NOMO-1 treated with DMSO at 0.1 percent for 48 hours (cell line): ENCODE measurements around the gene GABRA5.
"Not testable (repeated sequence)": the region's sequence is repeated elsewhere in the genome, so short reads cannot be mapped to it uniquely, and the experiment has no call there.

Experiments
- DNase-seq: peaks from one replicate; lab custom pipeline; 2025; ENCODE audit not compliant: unreplicated experiment; lab: John Stamatoyannopoulos, UW

GABRA5 gene

DNA sequence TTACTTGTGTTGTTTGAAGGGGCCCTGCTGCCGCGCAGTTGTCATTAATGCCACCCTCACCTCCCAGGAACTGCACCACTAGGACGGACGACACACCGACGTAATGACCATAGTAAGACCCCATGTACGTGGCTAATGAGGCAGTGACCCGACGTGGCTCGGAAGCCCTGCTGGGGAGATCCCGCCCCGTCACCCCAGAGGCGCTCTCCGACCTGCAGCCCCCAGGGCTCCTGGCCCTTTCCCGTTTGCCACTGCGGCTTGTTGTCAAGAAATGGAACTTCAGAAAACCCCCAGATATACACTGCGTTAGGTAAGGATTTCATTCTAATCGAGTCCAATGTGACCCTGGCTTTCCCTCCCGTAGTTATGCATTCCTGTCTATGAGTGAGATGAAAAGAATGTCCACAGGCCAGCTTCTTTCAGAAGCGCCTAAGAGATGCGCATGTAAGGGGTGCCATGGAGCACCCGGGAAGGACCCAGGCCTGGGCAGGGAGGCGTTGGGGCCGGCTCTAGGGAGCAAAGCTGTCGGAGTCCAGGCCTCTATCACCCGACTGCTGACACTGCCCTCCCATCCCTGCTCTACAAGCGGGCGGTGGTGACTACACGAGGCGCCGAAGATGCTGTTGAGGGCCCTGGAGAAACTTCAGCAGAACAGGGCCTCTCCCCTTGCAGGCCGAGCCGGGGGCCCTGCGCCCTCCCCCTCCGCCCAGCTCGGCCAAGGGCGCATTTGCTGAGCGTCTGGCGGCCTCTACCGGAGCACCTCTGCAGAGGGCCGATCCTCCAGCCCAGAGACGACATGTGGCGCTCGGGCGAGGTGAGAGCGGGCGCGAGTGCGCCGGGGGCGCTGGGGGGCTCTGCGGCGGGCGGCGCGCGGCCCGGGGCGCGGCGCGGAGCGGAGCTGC lies at the start of gene GABRA5:
Gene GABRA5 (plus strand): TSS at position 765 of the 902 bp plus-strand sequence. CDS start 2,187 bp downstream, outside the sequence.
- no peak for DNase-seq

DNA sequence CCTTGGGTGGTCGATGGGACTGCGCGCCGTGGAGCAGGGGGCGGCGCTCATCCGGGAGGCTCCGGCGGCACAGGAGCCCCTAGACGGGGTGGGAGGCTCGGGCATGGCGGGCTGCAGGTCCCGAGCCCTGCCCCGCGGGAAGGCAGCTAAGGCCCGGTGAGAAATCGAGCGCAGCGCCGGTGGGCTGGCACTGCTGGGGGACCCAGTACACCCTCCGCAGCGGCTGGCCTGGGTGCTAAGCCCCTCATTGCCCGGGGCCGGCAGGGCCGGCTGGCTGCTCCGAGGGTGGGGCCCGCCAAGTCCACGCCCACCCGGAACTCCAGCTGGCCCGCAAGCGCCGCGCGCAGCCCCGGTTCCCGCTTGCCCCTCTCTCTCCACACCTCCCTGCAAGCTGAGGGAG lies 35.7 kb upstream of the GABRA5 start:
- not testable (repeated sequence) for DNase-seq

GRCh38 chr15:26831951-26832350 lies 34.9 kb upstream of the GABRA5 start:
- no peak for DNase-seq

DNA sequence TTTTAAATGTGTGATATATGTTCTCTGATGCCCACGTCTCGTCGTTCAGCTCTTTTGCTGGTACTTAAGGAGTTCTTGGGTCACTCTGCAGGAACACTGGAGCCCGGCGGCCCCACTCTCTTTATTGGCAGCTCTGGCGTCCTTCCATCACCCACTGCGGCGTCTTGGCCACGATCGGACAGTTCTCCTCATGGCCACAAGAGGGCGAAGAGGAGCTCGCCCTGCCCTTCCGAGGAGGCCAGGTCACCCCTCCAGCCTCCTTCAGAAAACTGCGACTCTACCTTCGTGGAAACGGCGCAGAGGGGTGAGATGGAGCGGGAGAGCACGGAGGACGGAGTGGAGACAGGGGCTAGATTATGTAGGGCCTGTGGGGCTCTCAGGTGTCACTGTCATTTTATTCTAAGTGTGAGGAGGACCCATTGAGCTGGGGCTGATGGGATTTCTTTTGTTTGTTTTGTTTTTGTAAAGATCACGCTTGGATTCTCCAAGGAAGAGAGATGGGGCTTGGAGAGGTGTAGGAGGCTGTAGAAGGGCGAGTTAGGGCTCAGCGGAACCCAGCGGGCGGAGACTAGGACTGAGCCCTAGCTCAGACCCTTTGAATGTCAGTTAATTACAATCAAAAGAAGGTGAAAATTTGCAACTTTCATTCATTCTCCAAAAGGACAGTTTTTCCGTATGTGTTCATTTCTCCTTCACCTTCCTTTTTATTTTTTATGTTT lies 28.0 kb upstream of the GABRA5 start:
- no peak for DNase-seq

DNA sequence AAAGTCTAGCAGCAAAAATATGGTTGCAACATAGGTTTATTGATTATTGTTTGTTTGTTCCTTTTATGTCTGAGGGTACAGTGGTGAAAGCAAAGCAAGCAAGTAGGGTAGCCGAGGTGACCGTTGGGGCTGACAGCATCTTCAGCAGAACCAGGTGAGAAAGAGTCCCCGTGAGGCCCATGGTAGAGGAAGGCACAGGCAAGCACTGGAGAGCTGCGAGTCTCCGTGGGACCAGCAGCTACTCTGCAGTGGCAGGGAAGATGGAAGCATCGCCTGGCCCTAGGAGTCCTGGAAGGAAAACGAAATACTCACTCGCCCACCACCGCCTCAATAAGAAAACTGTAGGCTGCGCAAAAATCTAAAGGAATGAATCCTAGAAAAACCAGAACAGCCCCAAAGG lies 25.3 kb upstream of the GABRA5 start:
- DNase-seq = no peak

GRCh38 chr15:26841941-26842340 lies 24.9 kb upstream of the GABRA5 start:
- no peak for DNase-seq

GRCh38 chr15:26842391-26842790 lies 24.5 kb upstream of the GABRA5 start:
- DNase-seq = no peak

GRCh38 chr15:26844901-26845300 lies 22.0 kb upstream of the GABRA5 start:
- no peak for DNase-seq

GRCh38 chr15:26848498-26848897 lies 18.4 kb upstream of the GABRA5 start:
- DNase-seq = no peak

DNA sequence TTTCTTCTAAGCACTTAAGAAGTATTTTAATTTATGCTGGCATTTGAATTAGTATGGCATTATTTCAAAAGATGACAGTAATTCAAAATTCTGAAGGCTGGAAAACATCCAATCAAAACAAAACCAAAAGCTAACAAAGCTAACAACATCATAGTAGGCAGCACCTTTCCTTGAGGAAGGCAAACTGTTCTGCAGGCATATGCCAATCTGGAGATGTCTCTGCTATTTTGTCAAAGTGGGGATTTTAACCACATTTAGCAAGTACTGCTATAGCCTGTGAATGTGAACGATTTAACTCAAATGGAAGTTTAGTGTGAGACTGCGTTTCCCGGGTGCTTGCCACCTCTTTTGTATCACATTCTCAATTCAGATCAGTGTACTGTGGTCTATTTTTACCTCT lies 16.7 kb upstream of the GABRA5 start:
- no peak for DNase-seq

GRCh38 chr15:26852980-26853379 lies 13.9 kb upstream of the GABRA5 start:
- no peak for DNase-seq

DNA sequence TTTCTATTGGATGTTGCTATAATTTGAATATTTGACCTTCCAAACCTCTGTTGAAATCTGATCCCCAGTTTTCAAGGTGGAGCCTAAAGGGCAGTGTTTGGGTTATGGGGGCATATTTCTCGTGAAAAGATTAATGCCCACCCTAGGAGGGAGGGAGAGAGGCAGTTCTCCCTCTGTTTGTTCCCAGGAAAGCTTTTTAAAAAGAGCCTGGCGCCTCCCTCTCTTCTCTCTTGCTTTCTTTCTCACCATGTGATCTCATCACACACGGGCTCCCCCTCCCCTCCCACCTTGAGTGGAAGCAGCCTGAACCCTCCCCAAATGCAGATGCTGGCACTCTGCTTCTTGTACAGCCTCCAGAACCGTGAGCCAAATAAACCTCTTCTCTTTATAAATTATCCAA lies 12.4 kb upstream of the GABRA5 start:
- DNase-seq = no peak

GRCh38 chr15:26864664-26865191 lies 2.1 kb upstream of the GABRA5 start:
- peak; percentile 40 for DNase-seq

GRCh38 chr15:26867200-26868007 lies 542 bp downstream of the GABRA5 start:
- DNase-seq = no peak

GRCh38 chr15:26868029-26868685 lies 1.3 kb downstream of the GABRA5 start:
- DNase-seq = no peak

DNA sequence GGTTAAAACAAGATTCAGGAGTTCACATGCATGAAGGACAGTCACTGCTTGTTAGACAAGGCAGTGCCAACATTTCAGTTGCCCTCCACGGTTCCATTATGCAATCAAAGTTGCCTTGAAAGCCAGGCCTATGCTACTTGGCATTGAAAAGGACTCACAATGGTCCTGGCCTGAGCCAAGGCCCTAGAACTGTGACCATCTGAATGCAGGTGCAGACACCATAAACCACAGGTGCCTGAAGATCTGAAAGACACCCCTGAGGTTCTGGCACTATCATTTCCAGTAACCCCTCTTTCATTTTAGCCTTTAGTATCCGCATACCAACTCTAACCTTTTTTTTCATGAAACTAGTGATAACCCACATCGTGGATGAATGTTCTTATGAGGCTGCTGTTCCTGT lies 2.8 kb downstream of the GABRA5 start:
- no peak for DNase-seq

GRCh38 chr15:26870346-26870745 lies 3.5 kb downstream of the GABRA5 start:
- DNase-seq = no peak

DNA sequence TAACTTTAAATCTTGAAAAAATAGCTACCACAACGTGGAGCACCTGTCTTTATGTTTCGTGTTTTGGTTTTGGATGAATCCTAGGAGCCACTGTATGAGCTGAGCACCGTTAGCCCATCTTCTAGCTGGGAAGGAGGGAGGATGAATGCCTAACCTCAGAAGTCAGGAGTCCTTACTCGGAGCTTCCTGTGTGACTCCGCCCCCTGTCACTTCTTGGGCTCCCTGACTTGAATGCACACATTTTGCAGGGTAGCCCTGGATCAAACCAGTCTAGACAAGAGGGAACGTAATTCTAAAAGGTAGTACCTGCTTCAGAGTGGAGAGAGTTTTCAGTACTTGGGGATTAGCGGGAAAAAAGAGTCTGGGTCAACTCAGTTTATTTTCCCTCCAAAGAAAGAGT lies 5.3 kb downstream of the GABRA5 start:
- DNase-seq = no peak

GRCh38 chr15:26873846-26874245 lies 7.0 kb downstream of the GABRA5 start:
- DNase-seq = no peak

DNA sequence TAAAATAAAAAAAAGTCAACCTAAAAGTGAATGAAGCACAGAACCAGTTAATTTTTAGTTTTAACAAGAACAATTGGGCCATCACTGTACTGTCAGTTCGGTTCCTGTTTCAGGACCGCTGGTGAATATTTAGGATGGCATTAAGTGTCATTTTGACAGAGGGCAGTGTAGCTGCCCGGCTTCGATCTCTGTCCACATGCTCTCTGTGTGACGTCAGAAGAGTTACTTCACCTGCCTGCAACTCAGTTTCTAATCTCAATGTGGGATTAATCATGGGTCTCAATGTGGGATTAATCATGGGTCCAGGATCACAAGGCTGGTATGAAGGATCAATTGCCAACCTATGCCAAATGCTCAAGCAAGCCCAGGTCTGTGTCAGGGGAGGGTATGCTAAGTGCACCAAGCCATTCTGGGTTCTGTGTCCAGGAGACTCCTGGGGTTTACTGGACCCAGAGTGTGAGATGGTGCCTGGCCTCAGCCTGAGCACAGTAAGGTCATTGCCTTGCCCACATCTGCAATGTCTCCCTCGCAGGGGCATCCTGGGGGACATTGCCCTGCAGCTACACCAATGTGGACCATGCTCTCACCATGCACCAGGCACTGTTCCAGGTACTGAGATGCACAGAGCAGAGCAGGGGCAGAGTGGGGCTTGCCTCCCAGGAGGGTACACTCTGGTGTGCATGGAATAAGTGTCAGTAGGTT lies 8.1 kb downstream of the GABRA5 start:
- DNase-seq = no peak
